GM23248 (cell line): ENCODE measurements around the gene PTPRN2.

Experiments
- EZH2 ChIP-seq: fragments of 200-600 bp; sonication (generic); IDR thresholded peaks from 2 replicates; pipeline ENCODE4 v1.6.1; 2018; ENCODE audit warnings: antibody characterized with exemption, mild to moderate bottlenecking; ENCODE audit not compliant: insufficient read depth, poor library complexity, severe bottlenecking
- EZH2phosphoT487 ChIP-seq: fragments of 200-600 bp; sonication (generic); IDR thresholded peaks from 2 replicates; pipeline ENCODE4 v1.6.1; 2018; ENCODE audit warnings: antibody characterized with exemption, moderate library complexity, mild to moderate bottlenecking, low read depth; ENCODE audit not compliant: insufficient read depth

DNA sequence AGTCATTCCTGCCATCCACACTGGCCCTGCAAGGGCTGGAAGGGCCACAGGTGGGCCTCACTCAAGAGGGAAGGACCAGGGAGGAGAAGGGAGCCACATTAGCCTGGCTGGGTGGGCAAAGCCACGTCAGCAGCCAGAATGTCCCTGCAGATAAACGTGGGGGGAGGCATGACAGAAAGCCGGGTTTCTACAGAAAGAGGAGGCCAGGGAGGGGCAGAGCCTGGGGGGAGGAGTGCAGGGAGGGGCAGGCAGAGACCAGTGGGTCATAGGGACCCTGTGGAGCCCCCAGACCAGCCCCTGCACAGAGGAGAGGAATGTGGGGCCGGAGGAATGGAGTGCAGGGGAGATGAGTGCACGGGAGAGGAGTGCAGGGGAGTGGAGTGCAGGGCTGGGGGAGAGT lies 590.2 kb downstream of the PTPRN2 start:
- TF ChIP-seq EZH2phosphoT487 (no peak), EZH2 (no peak)
